Measurements from ENCODE around the gene CTNNA3.

GRCh38 chr10:66514666-66515065 lies 1181.3 kb downstream of the CTNNA3 start:
- no peak for TF ChIP-seq CTCF (IDR thresholded peaks at IDR 0.05; ENCODE audit: insufficient read depth, low read length, poor library complexity, severe bottlenecking)
- TF ChIP-seq EZH2phosphoT487 (conservative IDR thresholded peaks at IDR 0.05; ENCODE audit: low read length) = no peak
